GM23338 (cell line): Measurements from ENCODE around the gene ZNF283. TPM values are rescaled to one million over a fixed set of nuclear protein-coding genes. Genes with fewer than 3 reads are reported as not detected.
"Not testable (repeated sequence)": the region's sequence is repeated elsewhere in the genome, so short reads cannot be mapped to it uniquely, and the experiment has no call there.

ENCODE experiments used
- ATAC-seq: fragments of 200-7000 bp; cut with Tn5 transposase; 3 replicates; pipeline ENCODE4 v1.9.1; 2020
- DNase-seq: peaks from one replicate; pipeline ENCODE4 v3.0.0-alpha.2; 2015; ENCODE audit warnings: low spot score
- H2AFZ ChIP-seq: fragments of 200-600 bp; sonication (generic); 2 replicates; pipeline ENCODE4 v1.8.0; 2016; ENCODE audit warnings: antibody characterized with exemption, mild to moderate bottlenecking, moderate library complexity
- H3F3A ChIP-seq: fragments of 200-600 bp; sonication (generic); replicated peaks from 2 replicates; pipeline ENCODE4 v1.8.0; 2017; ENCODE audit warnings: antibody characterized with exemption, mixed run types, low read depth
- H3K27ac ChIP-seq: fragments of 200-600 bp; sonication (generic); 2 replicates; pipeline ENCODE4 v1.6.1; 2016; ENCODE audit warnings: low read depth
- H3K27me3 ChIP-seq: fragments of 200-600 bp; sonication (generic); 2 replicates; pipeline ENCODE4 v1.8.0; 2016; ENCODE audit warnings: mild to moderate bottlenecking, mixed run types, moderate library complexity; ENCODE audit not compliant: insufficient read depth
- H3K36me3 ChIP-seq: fragments of 200-600 bp; sonication (generic); 2 replicates; pipeline ENCODE4 v1.8.0; 2016; ENCODE audit warnings: mild to moderate bottlenecking; ENCODE audit not compliant: insufficient read depth
- H3K4me1 ChIP-seq: fragments of 200-600 bp; sonication (generic); 2 replicates; pipeline ENCODE4 v1.8.0; 2016; ENCODE audit warnings: mild to moderate bottlenecking, moderate library complexity; ENCODE audit not compliant: insufficient read depth
- H3K4me2 ChIP-seq: fragments of 200-600 bp; sonication (generic); 2 replicates; pipeline ENCODE4 v1.7.1; 2017; ENCODE audit warnings: mixed run types
- H3K4me3 ChIP-seq: fragments of 200-600 bp; sonication (generic); 2 replicates; pipeline ENCODE4 v1.6.1; 2016; ENCODE audit warnings: mixed run types
- H3K79me2 ChIP-seq: fragments of 200-600 bp; sonication (generic); replicated peaks from 2 replicates; pipeline ENCODE4 v1.8.0; 2017; ENCODE audit warnings: mild to moderate bottlenecking; ENCODE audit not compliant: insufficient read depth
- H3K9me2 ChIP-seq: fragments of 200-600 bp; sonication (generic); 2 replicates; pipeline ENCODE4 v1.8.0; 2017; ENCODE audit not compliant: insufficient read depth
- H4K20me1 ChIP-seq: fragments of 200-600 bp; sonication (generic); replicated peaks from 2 replicates; pipeline ENCODE4 v1.8.0; 2017; ENCODE audit warnings: mild to moderate bottlenecking; ENCODE audit not compliant: insufficient read depth
- H3K27ac Mint-ChIP-seq: 2 replicates; pipeline ENCODE4 v1.8.0; 2020; ENCODE audit warnings: inconsistent platforms, mild to moderate bottlenecking, moderate library complexity, mixed read lengths
- H3K27me3 Mint-ChIP-seq: 3 replicates; pipeline ENCODE4 v1.8.0; 2022; ENCODE audit warnings: low read depth, mild to moderate bottlenecking, moderate library complexity, mixed read lengths, inconsistent platforms; ENCODE audit not compliant: insufficient read depth, poor library complexity
- H3K36me3 Mint-ChIP-seq: 3 replicates; pipeline ENCODE4 v1.8.0; 2021; ENCODE audit warnings: low read depth, mild to moderate bottlenecking, inconsistent platforms, moderate library complexity, mixed read lengths
- H3K4me1 Mint-ChIP-seq: 3 replicates; pipeline ENCODE4 v1.8.0; 2020; ENCODE audit warnings: mild to moderate bottlenecking, inconsistent platforms, mixed read lengths
- H3K4me3 Mint-ChIP-seq: 3 replicates; pipeline ENCODE4 v1.8.0; 2021; ENCODE audit warnings: moderate library complexity, mild to moderate bottlenecking, inconsistent platforms, mixed read lengths
- H3K9me3 Mint-ChIP-seq: 3 replicates; pipeline ENCODE4 v1.8.0; 2020; ENCODE audit warnings: moderate library complexity, mild to moderate bottlenecking, inconsistent platforms, mixed read lengths
- EZH2 ChIP-seq: fragments of 200-600 bp; sonication (generic); IDR thresholded peaks from one replicate; pipeline ENCODE4 v1.8.0; 2017; ENCODE audit warnings: antibody characterized with exemption, mild to moderate bottlenecking, low read depth; ENCODE audit not compliant: unreplicated experiment
- EZH2phosphoT487 ChIP-seq: fragments of 200-600 bp; sonication (generic); IDR thresholded peaks from one replicate; pipeline ENCODE4 v1.8.1; 2018; ENCODE audit warnings: antibody characterized with exemption; ENCODE audit not compliant: unreplicated experiment
- JUNB ChIP-seq: IDR thresholded peaks from one replicate; pipeline ENCODE4 v1.6.1; 2016; ENCODE audit warnings: antibody characterized with exemption; ENCODE audit not compliant: unreplicated experiment
- NANOG ChIP-seq: IDR thresholded peaks from 2 replicates; pipeline ENCODE4 v1.6.1; 2016; ENCODE audit warnings: antibody characterized with exemption, borderline replicate concordance
- POLR2AphosphoS5 ChIP-seq: IDR thresholded peaks from 2 replicates; pipeline ENCODE4 v1.6.1; 2016; ENCODE audit warnings: antibody characterized with exemption, low read depth
- STAT1 ChIP-seq: IDR thresholded peaks from one replicate; pipeline ENCODE4 v1.6.1; 2016; ENCODE audit warnings: antibody characterized with exemption; ENCODE audit not compliant: unreplicated experiment
- ZNF114 ChIP-seq: fragments of 250-450 bp; sonication (Bioruptor Pico); IDR thresholded peaks from 2 replicates; pipeline ENCODE4 v1.5.0; 2020; ENCODE audit warnings: mild to moderate bottlenecking, moderate library complexity
- ZNF331 ChIP-seq: fragments of 250-450 bp; sonication (Bioruptor Pico); IDR thresholded peaks from 2 replicates; pipeline ENCODE4 v1.5.0; 2020; ENCODE audit warnings: low read depth, mild to moderate bottlenecking, moderate library complexity
- polyA plus RNA-seq: library from polyadenylated mRNA; unstranded; fragments of >200 nt; fragmentation: Nextera tagmentation; extraction: Ambion mirVana; gene quantifications from 2 replicates; pipeline ENCODE4 v1.2.1, GENCODE V29; 2016
- total RNA-seq: library from RNA; depleted of rRNA; stranded (reverse); fragments of >200 nt; shearing (Covaris generic); gene quantifications from 2 replicates; pipeline ENCODE4 v1.2.3, GENCODE V29; 2014
- TF ChIP-seq, protein P1 (sequence below): fragments of 250-450 bp; sonication (Bioruptor Pico); IDR thresholded peaks from 2 replicates; pipeline ENCODE4 v1.5.0; 2020; ENCODE audit warnings: mild to moderate bottlenecking, moderate library complexity
- TF ChIP-seq, protein P2 (sequence below): IDR thresholded peaks from one replicate; pipeline ENCODE4 v1.6.1; 2018; ENCODE audit warnings: antibody characterized with exemption; ENCODE audit not compliant: unreplicated experiment

The ZNF283 gene
- total and polyA plus RNA-seq, 2 experiments from 2014 or later, result 3.1 to 12.0 TPM

DNA sequence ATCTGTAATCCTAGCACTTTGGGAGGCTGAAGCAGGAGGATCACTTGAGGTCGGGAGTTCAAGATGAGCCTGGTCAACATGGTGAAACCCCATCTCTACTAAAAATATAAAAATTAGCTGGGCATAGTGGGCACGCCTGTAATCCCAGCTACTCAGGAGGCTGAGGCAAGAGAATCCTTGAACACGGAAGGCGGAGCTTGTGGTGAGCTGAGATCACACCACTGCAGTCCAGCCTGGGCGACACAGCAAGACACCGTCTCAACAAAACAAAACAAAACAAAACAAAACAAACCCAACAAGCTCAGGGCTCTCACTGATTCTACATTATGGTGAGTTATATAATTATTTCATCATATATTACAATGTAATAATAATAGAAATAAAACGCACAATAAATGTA, 20.7 kb upstream of the ZNF283 start:
- not testable (repeated sequence) for H3K4me1 Mint-ChIP-seq, H3K4me3 Mint-ChIP-seq, H4K20me1 ChIP-seq, ATAC-seq, H3K27ac Mint-ChIP-seq, H3K9me2 ChIP-seq, H3K4me1 ChIP-seq, H3F3A ChIP-seq, H3K36me3 ChIP-seq, H3K79me2 ChIP-seq, H3K9me3 Mint-ChIP-seq, H3K27me3 ChIP-seq, H3K36me3 Mint-ChIP-seq, H3K27ac ChIP-seq, DNase-seq, H3K4me3 ChIP-seq, H3K4me2 ChIP-seq, H2AFZ ChIP-seq
- H3K27me3 Mint-ChIP-seq, result peaks cover 16% of the 10 kb centered on the region

DNA sequence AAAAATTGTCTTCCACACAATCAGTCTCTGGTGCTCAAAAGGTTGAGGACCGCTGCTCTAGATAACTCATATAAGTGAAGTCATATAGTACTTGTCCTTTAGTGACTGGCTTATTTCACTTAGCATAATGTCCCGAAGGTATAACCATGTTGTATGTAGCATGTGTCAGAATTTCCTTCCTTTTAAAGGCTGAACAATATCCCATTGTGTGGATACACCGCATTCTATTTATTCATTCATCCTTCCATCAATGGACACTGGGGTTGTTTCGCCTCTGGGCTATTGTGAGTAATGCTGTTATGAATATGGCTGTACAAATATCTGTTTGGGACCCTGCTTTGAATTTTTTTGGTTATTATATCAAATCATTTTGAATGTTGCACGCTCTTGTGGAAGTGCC, 20.3 kb upstream of the ZNF283 start:
- Histone ChIP-seq H4K20me1 (no peaks in the 10 kb centered on the region), H3K9me2 (0 out of 2 replicates have a peak, but pooled peaks cover 4% of the 10 kb centered on the region), H3K79me2 (no peaks in the 10 kb centered on the region), H3K27me3 (no peaks in the 10 kb centered on the region), H3F3A (no peaks in the 10 kb centered on the region), H3K4me2 (no peak overlapping the region), H3K4me3 (no peak overlapping the region), H2AFZ (no peak overlapping the region), H3K4me1 (no peaks in the 10 kb centered on the region), H3K36me3 (no peaks in the 10 kb centered on the region), H3K27ac (no peak overlapping the region)
- Mint-ChIP-seq H3K36me3 (no peaks in the 10 kb centered on the region), H3K4me3 (no peak overlapping the region), H3K9me3 (no peaks in the 10 kb centered on the region; the same call in 2 of the 3 replicates), H3K4me1 (no peaks in the 10 kb centered on the region; the same call in 2 of the 3 replicates), H3K27me3 (peaks cover 16% of the 10 kb centered on the region), H3K27ac (no peak overlapping the region)
- ATAC-seq, result no peak
- DNase-seq, result no peak
- TF ChIP-seq, protein P1, sequence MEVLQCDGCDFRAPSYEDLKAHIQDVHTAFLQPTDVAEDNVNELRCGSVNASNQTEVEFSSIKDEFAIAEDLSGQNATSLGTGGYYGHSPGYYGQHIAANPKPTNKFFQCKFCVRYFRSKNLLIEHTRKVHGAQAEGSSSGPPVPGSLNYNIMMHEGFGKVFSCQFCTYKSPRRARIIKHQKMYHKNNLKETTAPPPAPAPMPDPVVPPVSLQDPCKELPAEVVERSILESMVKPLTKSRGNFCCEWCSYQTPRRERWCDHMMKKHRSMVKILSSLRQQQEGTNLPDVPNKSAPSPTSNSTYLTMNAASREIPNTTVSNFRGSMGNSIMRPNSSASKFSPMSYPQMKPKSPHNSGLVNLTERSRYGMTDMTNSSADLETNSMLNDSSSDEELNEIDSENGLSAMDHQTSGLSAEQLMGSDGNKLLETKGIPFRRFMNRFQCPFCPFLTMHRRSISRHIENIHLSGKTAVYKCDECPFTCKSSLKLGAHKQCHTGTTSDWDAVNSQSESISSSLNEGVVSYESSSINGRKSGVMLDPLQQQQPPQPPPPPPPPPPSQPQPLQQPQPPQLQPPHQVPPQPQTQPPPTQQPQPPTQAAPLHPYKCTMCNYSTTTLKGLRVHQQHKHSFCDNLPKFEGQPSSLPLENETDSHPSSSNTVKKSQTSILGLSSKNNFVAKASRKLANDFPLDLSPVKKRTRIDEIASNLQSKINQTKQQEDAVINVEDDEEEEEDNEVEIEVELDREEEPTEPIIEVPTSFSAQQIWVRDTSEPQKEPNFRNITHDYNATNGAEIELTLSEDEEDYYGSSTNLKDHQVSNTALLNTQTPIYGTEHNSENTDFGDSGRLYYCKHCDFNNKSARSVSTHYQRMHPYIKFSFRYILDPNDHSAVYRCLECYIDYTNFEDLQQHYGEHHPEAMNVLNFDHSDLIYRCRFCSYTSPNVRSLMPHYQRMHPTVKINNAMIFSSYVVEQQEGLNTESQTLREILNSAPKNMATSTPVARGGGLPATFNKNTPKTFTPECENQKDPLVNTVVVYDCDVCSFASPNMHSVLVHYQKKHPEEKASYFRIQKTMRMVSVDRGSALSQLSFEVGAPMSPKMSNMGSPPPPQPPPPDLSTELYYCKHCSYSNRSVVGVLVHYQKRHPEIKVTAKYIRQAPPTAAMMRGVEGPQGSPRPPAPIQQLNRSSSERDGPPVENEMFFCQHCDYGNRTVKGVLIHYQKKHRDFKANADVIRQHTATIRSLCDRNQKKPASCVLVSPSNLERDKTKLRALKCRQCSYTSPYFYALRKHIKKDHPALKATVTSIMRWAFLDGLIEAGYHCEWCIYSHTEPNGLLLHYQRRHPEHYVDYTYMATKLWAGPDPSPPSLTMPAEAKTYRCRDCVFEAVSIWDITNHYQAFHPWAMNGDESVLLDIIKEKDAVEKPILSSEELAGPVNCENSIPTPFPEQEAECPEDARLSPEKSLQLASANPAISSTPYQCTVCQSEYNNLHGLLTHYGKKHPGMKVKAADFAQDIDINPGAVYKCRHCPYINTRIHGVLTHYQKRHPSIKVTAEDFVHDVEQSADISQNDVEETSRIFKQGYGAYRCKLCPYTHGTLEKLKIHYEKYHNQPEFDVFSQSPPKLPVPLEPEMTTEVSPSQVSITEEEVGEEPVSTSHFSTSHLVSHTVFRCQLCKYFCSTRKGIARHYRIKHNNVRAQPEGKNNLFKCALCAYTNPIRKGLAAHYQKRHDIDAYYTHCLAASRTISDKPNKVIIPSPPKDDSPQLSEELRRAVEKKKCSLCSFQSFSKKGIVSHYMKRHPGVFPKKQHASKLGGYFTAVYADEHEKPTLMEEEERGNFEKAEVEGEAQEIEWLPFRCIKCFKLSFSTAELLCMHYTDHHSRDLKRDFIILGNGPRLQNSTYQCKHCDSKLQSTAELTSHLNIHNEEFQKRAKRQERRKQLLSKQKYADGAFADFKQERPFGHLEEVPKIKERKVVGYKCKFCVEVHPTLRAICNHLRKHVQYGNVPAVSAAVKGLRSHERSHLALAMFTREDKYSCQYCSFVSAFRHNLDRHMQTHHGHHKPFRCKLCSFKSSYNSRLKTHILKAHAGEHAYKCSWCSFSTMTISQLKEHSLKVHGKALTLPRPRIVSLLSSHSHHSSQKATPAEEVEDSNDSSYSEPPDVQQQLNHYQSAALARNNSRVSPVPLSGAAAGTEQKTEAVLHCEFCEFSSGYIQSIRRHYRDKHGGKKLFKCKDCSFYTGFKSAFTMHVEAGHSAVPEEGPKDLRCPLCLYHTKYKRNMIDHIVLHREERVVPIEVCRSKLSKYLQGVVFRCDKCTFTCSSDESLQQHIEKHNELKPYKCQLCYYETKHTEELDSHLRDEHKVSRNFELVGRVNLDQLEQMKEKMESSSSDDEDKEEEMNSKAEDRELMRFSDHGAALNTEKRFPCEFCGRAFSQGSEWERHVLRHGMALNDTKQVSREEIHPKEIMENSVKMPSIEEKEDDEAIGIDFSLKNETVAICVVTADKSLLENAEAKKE (CRISPR knock-in tag), result no peak
- no peak for TF ChIP-seq STAT1
- no peak for TF ChIP-seq POLR2AphosphoS5
- no peak for TF ChIP-seq NANOG
- no peak for TF ChIP-seq JUNB
- no peak for TF ChIP-seq EZH2
- no peak for TF ChIP-seq EZH2phosphoT487
- TF ChIP-seq, protein P2, sequence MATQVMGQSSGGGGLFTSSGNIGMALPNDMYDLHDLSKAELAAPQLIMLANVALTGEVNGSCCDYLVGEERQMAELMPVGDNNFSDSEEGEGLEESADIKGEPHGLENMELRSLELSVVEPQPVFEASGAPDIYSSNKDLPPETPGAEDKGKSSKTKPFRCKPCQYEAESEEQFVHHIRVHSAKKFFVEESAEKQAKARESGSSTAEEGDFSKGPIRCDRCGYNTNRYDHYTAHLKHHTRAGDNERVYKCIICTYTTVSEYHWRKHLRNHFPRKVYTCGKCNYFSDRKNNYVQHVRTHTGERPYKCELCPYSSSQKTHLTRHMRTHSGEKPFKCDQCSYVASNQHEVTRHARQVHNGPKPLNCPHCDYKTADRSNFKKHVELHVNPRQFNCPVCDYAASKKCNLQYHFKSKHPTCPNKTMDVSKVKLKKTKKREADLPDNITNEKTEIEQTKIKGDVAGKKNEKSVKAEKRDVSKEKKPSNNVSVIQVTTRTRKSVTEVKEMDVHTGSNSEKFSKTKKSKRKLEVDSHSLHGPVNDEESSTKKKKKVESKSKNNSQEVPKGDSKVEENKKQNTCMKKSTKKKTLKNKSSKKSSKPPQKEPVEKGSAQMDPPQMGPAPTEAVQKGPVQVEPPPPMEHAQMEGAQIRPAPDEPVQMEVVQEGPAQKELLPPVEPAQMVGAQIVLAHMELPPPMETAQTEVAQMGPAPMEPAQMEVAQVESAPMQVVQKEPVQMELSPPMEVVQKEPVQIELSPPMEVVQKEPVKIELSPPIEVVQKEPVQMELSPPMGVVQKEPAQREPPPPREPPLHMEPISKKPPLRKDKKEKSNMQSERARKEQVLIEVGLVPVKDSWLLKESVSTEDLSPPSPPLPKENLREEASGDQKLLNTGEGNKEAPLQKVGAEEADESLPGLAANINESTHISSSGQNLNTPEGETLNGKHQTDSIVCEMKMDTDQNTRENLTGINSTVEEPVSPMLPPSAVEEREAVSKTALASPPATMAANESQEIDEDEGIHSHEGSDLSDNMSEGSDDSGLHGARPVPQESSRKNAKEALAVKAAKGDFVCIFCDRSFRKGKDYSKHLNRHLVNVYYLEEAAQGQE, result no peak
- no peak for TF ChIP-seq ZNF114
- TF ChIP-seq ZNF331 (CRISPR knock-in tag), result no peak
